ENCODE results near the gene ZNF827.

ZNF827 gene, protein sequence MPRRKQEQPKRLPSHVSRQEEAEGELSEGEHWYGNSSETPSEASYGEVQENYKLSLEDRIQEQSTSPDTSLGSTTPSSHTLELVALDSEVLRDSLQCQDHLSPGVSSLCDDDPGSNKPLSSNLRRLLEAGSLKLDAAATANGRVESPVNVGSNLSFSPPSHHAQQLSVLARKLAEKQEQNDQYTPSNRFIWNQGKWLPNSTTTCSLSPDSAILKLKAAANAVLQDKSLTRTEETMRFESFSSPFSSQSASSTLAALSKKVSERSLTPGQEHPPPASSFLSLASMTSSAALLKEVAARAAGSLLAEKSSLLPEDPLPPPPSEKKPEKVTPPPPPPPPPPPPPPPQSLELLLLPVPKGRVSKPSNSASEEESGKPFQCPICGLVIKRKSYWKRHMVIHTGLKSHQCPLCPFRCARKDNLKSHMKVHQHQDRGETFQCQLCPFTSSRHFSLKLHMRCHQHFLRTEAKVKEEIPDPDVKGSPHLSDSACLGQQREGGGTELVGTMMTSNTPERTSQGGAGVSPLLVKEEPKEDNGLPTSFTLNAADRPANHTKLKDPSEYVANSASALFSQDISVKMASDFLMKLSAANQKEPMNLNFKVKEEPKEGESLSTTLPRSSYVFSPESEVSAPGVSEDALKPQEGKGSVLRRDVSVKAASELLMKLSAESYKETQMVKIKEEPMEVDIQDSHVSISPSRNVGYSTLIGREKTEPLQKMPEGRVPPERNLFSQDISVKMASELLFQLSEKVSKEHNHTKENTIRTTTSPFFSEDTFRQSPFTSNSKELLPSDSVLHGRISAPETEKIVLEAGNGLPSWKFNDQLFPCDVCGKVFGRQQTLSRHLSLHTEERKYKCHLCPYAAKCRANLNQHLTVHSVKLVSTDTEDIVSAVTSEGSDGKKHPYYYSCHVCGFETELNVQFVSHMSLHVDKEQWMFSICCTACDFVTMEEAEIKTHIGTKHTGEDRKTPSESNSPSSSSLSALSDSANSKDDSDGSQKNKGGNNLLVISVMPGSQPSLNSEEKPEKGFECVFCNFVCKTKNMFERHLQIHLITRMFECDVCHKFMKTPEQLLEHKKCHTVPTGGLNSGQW

DNA sequence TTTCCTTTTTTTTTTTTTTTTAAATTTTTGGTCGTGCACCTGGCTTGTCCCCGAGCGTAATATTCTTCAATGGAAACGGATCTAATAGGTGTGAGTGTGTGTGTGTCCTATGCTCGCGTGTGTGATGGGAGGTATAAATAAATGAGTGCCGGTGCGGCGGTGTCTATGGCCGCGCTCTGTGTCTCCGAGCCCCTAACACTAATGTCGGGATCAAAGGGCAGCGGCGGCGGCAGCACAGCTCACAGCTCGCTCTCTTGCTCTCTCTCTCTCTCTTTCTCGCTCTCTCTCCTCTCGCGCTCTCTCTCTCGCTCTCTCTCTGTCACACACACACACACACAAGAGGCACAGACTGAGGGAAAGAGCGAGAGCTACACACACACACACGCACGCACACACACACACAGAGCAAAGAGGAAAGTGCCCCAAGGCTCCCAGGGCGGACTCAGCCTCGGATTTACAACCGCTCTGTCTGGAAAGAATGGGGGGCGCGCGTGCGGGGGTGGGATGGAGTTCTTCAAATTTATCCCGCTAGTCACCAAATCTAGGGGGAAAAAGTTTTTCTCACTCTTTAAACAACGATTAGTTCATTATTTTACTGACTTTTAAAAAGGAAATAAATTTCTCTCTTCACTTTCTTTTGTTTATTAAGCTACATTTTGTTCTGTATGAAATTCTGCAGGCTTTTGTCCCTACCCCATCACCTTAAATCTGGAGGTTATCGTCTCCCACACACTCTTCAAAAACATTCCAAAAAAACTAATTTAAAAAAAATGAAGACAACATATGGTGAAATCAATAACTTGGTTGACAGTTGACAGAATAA lies at the start of gene ZNF827:
Gene ZNF827, minus strand, starts transcription at position 206 of the 823 bp plus-strand sequence. CDS start 416 bp downstream, outside the sequence.
- peak; percentile 37 for DNase-seq

DNA sequence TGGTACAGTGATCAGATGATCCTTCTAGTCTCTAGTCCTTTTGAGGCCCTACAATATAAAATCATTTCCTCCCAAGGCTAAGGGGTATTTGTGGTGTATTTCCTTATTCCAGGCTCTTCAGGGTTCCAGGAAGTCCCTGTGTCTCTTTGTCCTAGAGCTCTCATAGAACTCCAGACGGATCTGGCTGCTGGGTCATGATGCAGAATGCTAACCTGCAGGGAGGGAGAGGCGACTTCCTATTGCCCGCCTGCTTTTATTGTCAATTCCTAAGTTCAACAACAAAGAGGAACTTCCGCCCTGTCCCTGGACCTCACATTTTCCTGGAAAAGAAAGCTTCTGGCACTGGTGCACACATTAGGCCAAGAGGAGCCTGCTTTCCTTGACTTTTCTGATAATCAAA lies 45.9 kb upstream of the ZNF827 start:
- DNase-seq: no peak

DNA sequence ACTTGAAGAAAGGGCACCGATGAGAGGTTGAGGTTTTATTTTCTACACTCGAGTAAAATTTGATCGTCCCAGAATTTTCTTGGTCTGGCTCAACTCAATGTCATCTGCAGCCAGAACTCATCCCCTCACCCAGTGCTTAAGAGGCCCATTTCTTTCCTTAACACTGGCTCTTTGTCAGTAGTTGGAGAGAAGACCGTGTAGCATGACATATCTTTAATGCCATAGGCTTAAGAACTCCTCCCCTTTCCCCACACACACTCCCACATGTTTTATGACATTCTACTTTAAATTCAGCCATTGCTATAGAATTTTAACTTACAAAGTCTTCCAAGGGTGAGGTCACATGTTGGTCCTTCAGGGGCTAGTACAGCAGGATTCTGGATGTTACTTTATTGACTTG lies 44.2 kb upstream of the ZNF827 start:
- no peak for DNase-seq

DNA sequence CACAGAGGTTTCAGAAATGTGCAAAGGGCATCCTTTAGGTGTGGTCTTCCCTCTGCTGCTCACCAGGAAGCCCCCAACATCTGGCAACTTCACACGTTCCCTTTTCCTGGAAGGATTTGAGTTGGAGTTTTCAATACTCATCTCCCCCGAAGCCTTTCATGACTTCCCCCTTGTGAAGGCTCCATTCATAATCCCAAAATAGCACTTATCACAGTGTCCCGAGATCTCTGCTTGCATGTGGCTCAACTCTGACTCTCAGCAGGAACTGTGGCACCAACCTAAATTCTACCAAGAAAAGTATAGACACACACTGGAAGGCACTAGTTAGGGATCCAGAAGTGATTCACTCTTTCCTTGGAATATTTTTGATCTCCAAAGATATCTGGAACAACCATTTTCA lies 40.5 kb upstream of the ZNF827 start:
- DNase-seq: no peak

DNA sequence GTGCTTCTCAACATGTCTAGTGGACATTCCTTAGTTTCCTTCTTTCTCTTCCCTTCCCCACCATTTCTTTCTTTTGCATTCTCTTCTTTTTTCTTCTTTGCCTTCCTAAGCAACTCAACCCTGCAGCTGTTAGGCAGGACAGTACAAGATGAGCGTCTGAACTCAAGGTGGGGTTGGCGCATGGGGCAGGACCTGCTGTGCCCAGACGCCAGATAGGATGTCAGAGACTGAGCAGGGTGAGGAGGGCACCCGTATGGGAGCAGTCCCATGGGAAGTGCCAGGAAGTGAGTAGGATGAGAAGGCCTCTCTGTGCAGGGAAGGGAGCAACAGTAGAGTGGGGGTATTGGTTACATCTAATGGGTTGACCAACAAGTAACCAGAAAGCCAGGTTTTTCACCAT lies 38.1 kb upstream of the ZNF827 start:
- no peak for DNase-seq

DNA sequence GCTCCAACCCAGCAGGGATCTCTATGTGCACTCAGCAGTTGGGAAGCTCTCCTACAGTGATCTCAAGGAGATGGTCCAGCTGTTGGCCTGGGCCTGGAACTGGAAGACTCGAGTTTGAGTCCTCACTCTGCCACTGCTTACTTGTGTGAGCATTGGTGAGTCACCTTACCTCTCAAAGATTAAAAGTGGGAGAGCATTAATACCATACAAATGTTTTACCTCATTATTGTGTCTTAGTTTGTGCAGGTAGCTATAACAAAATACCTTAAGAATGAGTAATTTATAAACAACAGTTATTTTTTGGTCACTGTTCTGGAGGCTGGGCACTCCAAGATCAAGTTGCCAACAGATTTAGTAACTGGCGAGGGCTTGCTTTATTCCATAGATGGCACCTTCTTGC lies 21.4 kb upstream of the ZNF827 start:
- no peak for DNase-seq

DNA sequence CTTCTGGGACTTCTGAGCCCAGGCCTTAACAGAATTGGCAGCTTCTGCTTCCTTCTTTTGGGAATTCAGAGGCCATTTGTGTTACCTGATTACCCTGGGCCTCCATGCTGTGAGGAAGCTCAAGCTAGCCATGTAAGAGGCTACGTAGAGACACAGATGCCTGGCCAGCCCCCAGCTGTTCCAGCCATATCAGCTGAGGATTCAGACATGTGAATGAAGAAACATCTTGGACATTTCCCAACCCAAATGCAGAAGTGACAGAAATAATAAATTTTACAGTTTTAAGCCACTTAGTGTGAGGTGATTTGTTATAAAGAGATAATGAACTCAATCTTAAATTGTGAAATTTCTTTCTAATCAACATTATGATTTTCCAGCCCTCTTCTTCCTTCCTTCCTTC lies 18.7 kb upstream of the ZNF827 start:
- no peak for DNase-seq

DNA sequence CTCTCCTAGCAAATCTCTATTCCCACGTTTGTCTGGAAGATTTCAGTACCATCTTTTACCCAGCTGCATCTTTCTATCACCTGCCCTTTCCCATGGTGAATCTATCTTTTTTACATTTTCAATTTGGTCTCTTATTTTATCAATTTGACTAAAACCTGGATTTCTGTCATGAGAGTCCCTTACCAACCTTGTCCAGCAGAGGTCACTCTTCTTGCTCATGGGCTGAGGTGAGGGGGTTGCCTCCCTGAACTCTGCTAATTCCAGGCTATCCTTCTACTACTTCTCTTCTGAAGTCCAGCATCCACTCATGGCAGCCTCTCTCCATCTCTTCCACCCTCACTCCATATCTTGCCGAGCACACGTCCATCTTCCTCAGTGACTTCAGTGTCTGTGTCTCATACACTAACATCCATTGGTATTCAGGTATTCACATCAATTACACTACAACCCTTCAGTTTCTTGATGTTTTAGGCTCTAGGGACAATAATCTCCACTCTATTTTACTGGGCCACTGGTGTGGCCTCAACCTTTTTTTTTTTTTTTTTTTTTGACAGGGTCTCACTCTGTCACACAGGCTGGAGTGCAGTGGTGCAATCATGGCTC lies 17.8 kb upstream of the ZNF827 start:
- peak; percentile 19 for DNase-seq

DNA sequence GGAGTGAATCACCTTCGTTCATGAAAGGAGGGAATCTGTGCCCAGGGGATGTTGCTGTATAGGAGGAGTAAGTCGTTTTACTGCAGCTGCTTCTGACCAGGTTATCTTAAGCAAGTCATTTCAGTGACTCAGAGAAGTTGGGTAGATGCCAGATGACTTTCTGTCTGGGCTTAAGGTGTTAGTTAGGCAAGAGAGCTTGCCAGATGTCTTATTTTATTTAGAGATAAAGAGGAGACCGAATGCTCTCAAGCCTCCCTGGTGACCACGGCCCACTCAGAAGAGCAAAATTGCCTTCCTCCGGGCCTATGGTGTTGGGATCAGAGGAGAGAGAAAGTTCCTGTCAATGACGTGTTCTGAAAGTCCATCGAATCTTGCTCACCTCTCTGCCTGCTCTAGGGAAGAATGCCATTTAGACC lies 16.3 kb upstream of the ZNF827 start:
- DNase-seq: no peak

DNA sequence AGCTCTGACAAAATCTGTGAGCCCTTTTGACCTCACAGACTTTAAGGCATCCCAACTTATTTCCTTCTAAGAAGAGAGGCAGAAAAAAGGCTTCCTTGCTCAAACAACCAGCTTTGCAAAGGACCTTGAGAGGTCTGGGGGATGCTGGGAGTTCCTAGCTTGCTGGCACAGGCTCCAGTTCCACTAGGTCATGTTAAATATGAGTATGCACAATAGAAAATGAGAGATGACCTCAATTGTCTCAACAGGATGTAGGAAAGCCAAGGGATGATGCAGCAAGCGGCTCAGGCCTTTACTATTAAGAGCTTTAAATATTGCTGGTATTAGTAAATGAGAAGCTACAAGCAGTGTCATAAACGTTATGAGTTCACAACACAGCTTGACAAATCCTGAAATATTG lies 13.3 kb upstream of the ZNF827 start:
- DNase-seq: no peak

DNA sequence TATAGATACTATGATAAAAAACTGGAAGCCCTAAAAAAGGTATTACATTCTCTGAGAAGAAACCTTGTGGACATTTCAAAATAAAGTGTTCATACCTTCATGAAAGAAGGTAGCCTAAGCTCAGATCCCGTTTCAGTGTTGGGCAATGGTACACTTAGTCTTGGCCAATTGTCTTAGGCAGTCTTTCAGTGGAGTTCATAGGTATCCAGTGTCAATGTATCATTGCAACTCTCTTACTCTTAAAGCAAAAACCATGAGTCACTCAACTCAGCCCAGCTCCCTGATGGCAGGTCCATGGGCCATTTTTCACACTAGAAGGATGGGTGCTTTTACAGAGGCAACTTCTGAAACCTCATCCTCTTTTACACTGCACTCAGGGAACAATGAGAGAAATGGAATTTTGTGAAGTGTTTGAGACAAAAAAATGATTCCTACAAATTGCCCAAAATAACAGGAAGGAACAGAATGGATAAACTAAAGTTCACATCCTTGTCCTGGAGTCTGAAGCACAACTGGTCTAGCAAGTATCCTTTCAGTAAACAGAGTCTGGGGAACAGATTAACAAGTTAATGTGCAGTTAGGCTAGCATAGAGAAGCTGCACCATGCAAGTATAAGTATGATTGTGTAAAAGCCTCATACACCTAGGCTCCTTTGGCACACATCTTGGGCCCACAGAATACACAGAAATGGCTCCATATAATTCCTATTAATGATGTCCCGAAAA lies 7.0 kb upstream of the ZNF827 start:
- DNase-seq: no peak

DNA sequence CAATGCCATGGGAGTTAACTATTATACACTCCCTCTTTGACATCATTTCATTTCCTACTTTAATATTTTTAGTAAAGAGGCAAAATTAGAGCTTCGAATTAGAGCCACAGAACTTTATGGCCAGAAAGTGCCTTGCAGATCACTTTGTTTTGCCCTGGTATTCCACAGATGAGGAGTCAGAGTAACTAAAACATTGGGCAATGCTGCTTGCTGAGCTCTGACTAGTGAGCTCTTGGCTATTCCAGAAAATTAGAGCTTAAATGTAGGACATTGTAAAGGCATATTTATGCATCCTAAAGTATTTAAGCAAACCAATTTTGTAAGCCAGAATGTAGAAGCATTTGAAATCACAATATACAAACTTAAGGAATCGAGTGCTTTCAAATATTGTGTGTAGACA lies 6.3 kb upstream of the ZNF827 start:
- no peak for DNase-seq

DNA sequence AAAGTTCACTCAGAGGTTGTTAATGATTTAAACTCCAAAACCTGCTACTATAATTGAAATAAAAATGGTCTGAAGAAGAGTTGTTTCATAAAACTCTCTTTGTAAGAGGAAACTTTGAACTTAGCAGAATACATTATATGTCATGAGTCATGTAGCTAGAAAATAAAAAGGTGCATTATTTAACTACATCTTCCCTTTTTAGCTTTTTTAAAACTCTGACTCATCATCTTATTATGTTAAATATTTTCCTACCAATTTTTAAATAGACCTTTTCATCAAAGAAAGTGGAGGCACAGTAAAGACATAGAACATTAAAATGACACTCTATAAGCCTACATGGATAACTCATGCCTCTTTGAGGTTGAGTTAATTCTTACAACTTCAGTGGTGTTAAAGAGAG lies 1.2 kb upstream of the ZNF827 start:
- DNase-seq: no peak

DNA sequence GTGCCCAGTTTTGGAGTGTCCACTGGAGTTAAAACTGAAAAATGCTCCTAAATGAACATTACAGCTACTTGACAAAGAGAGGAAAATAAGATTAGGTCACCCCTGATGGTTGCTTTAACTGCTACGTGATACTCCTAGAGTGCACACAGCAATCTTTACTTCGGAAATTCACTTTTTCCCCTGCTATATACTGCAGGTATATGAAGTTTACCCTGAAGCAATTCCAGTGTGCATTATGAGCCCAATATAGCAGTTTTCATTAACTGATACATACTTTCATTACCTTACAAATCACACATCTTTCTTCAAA lies 773 bp upstream of the ZNF827 start:
- no peak for DNase-seq

DNA sequence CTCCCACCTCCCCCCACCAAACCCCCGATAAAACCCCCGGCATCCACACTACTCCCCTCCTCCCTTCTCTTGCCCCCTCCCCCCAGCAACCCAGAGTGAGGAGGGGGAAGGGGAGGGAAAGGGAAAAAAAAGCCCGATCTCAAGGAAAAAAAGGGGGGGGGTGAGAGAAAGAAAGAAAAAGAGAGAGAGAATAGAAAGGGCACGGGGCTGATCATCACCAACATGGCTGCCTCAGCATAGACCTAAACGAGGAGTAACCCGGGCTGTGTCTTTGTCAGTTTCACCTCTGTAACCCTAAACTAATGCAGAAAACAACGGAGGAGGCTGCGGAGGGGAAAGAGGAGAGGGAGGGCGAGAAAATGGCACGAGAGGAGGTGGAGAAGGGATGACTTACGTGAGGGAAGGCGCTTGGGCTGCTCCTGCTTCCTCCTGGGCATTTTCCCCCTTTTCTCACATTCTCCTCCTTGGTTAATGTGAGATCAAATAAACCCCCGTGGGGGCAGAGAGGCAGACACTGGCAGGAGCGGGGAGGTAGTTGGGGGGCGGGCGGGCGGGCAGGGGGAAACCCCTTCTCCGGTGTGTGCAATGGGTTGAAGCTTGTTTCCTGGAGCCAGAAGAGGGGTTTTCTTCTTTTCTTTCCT lies 532 bp downstream of the ZNF827 start:
- DNase-seq: peak; percentile 40

DNA sequence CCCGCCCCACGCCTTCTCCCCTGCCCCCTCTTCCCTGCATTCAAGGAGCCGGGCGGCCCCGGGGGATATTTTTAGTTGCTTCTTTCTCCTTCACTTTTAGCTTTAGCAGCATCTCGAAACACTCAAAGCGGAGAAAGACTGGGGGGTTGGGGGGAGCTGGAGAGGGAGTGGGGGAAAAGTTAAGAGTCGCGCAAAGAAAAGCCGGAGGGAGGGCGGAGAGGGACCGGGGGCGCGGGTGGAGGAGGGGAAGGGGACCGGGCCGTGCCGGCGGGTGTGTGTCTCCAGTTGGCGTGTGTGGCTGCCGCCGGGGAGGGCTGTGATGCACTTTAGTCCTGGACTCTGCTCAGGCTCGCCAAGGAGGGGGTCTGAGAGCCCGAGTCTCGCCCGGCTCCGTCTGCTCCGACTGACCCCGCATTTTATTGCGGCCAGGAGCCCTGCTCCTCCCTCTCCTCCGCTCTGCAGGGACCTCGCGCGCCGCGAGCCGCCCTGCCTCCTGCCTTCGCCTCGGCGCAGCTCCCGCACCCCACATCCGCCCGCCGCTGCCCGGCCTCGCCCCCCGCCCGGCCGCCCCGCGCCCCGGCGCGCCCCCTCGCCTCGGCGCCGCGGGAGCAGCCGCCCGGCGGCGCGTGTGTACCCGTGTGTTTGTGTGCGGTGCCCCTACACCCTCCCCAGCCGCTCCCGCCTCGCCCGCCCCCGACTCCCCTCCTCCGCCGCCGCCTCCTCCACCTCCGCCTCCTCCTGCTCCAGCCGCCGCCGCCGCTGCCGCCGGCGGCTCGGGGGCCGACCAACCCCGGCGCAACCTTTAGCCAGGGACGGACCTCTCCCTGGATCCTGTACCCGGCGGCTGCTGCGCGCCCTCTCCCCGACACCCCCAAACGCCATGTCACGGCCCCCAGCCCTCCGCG lies 1.4 kb downstream of the ZNF827 start:
- DNase-seq: peak; percentile 49

DNA sequence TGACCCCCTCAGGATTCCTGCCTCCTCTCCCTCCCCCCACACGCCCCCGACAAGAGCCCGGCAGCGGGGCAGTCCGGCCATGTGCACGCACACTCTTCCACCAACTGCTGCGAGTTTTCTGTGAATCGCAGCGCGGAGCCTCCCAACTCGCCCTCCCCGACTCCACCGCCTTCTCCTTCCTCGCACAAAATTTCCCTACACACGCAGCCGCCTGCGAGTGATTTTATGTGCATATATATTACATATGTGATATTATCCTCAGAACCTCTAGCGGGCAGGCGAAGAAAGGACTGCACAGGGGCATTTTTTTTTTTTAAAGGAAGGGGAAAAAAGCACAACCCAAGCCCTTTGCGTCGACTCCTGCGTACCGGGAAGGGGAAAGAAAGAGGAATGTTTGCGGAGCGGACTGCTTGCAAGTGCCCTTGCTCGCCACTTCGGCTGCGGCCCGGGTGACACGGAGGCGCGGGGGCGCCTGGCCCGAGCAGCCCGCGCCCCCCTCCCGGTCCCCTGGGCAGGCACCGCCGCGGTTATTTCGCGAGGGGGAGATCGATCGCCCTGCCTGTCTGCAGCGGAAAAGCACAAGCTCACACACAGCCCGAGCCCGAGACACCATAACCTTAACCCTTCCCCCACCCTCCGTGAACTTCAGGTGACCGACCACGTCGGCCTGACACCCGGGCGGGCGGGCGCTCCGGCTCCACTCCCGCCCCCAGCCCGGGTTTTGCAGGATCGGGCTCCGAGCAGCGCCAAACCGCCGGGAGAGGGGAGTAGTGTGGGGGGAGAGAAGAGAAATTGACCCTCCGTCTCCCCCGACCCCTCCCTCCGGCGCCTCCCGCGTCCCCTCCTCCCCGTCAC lies 2.3 kb downstream of the ZNF827 start:
- DNase-seq: peak; percentile 47

DNA sequence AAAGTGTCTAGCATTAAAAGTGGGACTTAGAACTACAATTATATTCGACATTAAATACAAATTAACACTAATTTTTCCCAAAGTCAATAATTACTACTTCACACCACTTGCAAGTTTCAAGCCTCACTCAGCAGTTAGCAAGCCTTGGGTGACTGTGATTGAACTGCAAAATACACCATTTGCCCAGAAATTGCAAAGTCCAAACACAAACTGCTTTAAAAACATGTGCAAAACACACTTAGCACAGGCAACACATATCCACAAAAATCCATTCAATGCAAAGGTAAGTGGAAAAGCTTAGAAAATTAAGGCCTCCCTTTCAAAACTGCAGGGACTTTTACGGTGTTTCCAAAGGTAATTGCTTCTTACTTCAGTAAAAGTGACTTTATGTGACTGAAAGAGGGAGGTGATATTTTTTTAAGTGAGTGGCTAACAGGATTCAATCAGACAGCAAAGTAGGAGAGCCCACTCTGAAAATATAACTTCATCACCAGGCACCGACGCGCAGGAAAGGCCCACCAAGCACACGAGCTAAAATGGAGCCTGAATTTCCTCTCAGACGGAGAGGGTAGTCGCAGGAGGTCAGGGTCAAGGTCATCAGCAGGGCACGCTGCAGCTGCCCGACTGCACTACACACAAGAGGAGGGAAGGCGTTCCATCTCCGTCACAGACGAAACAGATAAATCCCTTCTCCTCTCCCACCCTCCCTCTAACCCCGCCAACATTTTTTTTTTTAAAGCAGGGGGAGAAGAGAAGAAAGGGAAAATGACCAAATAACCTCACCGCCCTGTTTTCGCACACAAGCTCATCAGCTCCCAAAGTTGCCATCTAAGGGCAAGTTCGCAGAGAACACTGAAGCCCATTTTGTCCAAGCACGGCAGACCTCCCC lies 3.1 kb downstream of the ZNF827 start:
- DNase-seq: no peak

Data from stimulated activated CD4-positive, alpha-beta T cell treated with anti-CD3 and anti-CD28 coated beads, Interleukin-12 subunit alpha, Interleukin-12 subunit beta, amount 100 ng/mL, for 4 hours (primary cell).